Lung (tissue), 12 donors: Measurements from ENCODE around the gene EPS15. TPM values are rescaled to one million over a fixed set of nuclear protein-coding genes. Genes with fewer than 3 reads are reported as not detected.

Source experiments
- ATAC-seq: fragments of 200-7000 bp; cut with Tn5 transposase; one replicate; pipeline ENCODE4 v1.9.1; 2020; ENCODE audit warnings: moderate number of reproducible peaks; ENCODE audit not compliant: insufficient read depth, low FRiP score
- DNase-seq, 3 donors: peaks; one replicate each; pipeline ENCODE4 v3.0.0-alpha.2; 2013 to 2017
- H3K27ac ChIP-seq, 2 donors: one replicate each; pipeline ENCODE4 v1.5.1; 2013; ENCODE audit warnings: mild to moderate bottlenecking in 2 of 2, moderate library complexity in 2 of 2, control low read depth in 1 of 2, inconsistent platforms in 1 of 2, low read depth in 1 of 2, low read length in 1 of 2
- H3K27me3 ChIP-seq, 3 donors: one replicate each; pipeline ENCODE4 v1.5.1; 2013; ENCODE audit warnings: low read length in 2 of 3; ENCODE audit not compliant: control insufficient read depth in 3 of 3, insufficient read depth in 3 of 3
- H3K36me3 ChIP-seq, 4 donors: one replicate each; pipeline ENCODE4 v1.5.1; 2013; ENCODE audit warnings: low read length in 4 of 4, mild to moderate bottlenecking in 1 of 4, moderate library complexity in 1 of 4; ENCODE audit not compliant: control insufficient read depth in 4 of 4, insufficient read depth in 4 of 4
- H3K4me1 ChIP-seq, 5 donors: one replicate each; pipeline ENCODE4 v1.5.1; 2013; ENCODE audit warnings: low read length in 5 of 5, mild to moderate bottlenecking in 2 of 5, moderate library complexity in 1 of 5; ENCODE audit not compliant: control insufficient read depth in 5 of 5, insufficient read depth in 5 of 5
- H3K4me3 ChIP-seq: one replicate; pipeline ENCODE4 v1.5.1; 2013; ENCODE audit warnings: mild to moderate bottlenecking, control low read depth, moderate library complexity
- H3K9ac ChIP-seq, 2 donors: one replicate each; pipeline ENCODE4 v1.5.1; 2013; ENCODE audit warnings: low read length in 2 of 2, control low read depth in 1 of 2; ENCODE audit not compliant: insufficient read depth in 1 of 2
- H3K9me3 ChIP-seq, 4 donors: one replicate each; pipeline ENCODE4 v1.5.1; 2013; ENCODE audit warnings: low read length in 3 of 4, mild to moderate bottlenecking in 1 of 4, moderate library complexity in 1 of 4; ENCODE audit not compliant: control insufficient read depth in 4 of 4, insufficient read depth in 3 of 4
- CTCF ChIP-seq: IDR thresholded peaks from 2 replicates; pipeline ENCODE4 v1.5.1; 2012; ENCODE audit warnings: mild to moderate bottlenecking; ENCODE audit errors: control extremely low read depth, extremely low read depth
- WGBS, 2 donors: extraction: QIAGEN DNeasy Blood & Tissue Kit; methylation state at CpG; one replicate each; pipeline ENCODE4 v1.1.7; 2013; 5-methylcytosine and 5-hydroxymethylcytosine counted together
- polyA plus RNA-seq, 2 donors: library from polyadenylated mRNA; stranded (reverse); fragments of 200-250 nt; gene quantifications; one replicate each; pipeline ENCODE4 v1.2.1, GENCODE V29; 2013
- total RNA-seq, 2 donors: library from RNA; depleted of rRNA in 1 of 2; stranded (reverse); fragments of >200 nt in 1 of 2; gene quantifications; one replicate each; pipeline ENCODE4 v1.2.1, GENCODE V29; 2014 to 2021
- donor health status: control.
- donor health status: control.
- donor health status: Bipolar disorder and iron deficiency.
- donor health status: healthy.
- donor health status: DM: yes; HTN: yes; CAD: no.

EPS15 gene
- total and polyA plus RNA-seq, 4 donors: 19.2 to 87.2 (median 45.5) TPM

GRCh38 chr1:51498924-51499323 lies 20.1 kb downstream of the EPS15 start:
- no peaks in the 10 kb centered on the region for H3K27me3 ChIP-seq
- H3K4me1 ChIP-seq: peaks cover 0 to 19% (median 0%) of the 10 kb centered on the region in 5 donors
- 93 to 94% methylated on average over 2 of the region's 2 CpGs for WGBS, 2 donors
- no peak overlapping the region for H3K27ac ChIP-seq
- DNase-seq (no peak), ATAC-seq (no peak)
- H3K9ac ChIP-seq: no peak overlapping the region
- peaks cover 0 to 4% (median 0%) of the 10 kb centered on the region in 4 donors for H3K9me3 ChIP-seq
- TF ChIP-seq CTCF: no peak
- H3K36me3 ChIP-seq: peaks cover 0 to 5% (median 2%) of the 10 kb centered on the region in 4 donors
- no peak overlapping the region for H3K4me3 ChIP-seq

GRCh38 chr1:51497340-51497739 lies 21.7 kb downstream of the EPS15 start:
- ATAC-seq (no peak), DNase-seq (no peak)
- no peak overlapping the region for H3K4me3 ChIP-seq
- no peaks in the 10 kb centered on the region for H3K27me3 ChIP-seq
- no peak overlapping the region for H3K9ac ChIP-seq
- H3K9me3 ChIP-seq: peaks cover 0 to 4% (median 0%) of the 10 kb centered on the region in 4 donors
- H3K36me3 ChIP-seq: peaks cover 0 to 4% (median 2%) of the 10 kb centered on the region in 4 donors
- no peak overlapping the region for H3K27ac ChIP-seq
- peaks cover 0 to 21% (median 0%) of the 10 kb centered on the region in 5 donors for H3K4me1 ChIP-seq
- TF ChIP-seq CTCF: no peak
- 95 to 98% methylated on average over 5 of the region's 5 CpGs for WGBS, 2 donors

- no peak for TF ChIP-seq CTCF
- DNase-seq (no peak), ATAC-seq (no peak)
- H3K9ac ChIP-seq: no peak overlapping the region
- no peak overlapping the region for H3K4me3 ChIP-seq
- H3K27ac ChIP-seq: no peak overlapping the region
- H3K9me3 ChIP-seq: peaks cover 0 to 4% (median 0%) of the 10 kb centered on the region in 4 donors
- no peaks in the 10 kb centered on the region for H3K27me3 ChIP-seq
- peaks cover 0 to 27% (median 0%) of the 10 kb centered on the region in 5 donors for H3K4me1 ChIP-seq
- peaks cover 0 to 4% (median 2%) of the 10 kb centered on the region in 4 donors for H3K36me3 ChIP-seq
- 93 to 100% methylated on average over 1 of the region's 1 CpG for WGBS, 2 donors
Observed at GRCh38 chr1:51494138-51494830, 24.8 kb downstream of the EPS15 start.
